Breast epithelium (tissue), 4 donors: ENCODE results near the gene NRXN3. TPM values are rescaled to one million over a fixed set of nuclear protein-coding genes. Genes with fewer than 3 reads are reported as not detected.

Experiments
- DNase-seq, 2 donors: peaks; one replicate each; pipeline ENCODE4 v3.0.0-alpha.2; 2019; ENCODE audit warnings: low spot score in 2 of 2
- H3K27ac ChIP-seq, 2 donors: fragments of 200-600 bp; sonication (generic) in 1 of 2; one replicate each; pipeline ENCODE4 v1.5.1; 2016 to 2019; ENCODE audit warnings: mild to moderate bottlenecking in 1 of 2
- H3K27me3 ChIP-seq, 2 donors: fragments of 200-600 bp; sonication (generic) in 1 of 2; one replicate each; pipeline versions ENCODE4 v1.5.1 to v1.6.0; 2017 to 2019; ENCODE audit warnings: control low read depth in 1 of 2, mild to moderate bottlenecking in 1 of 2
- H3K36me3 ChIP-seq: fragments of 200-600 bp; one replicate; pipeline ENCODE4 v1.5.1; 2019
- H3K4me1 ChIP-seq, 2 donors: fragments of 200-600 bp; sonication (generic); one replicate each; pipeline ENCODE4 v1.5.1; 2016 to 2019; ENCODE audit warnings: control low read depth in 1 of 2
- H3K4me3 ChIP-seq, 3 donors: fragments of 200-600 bp; sonication (generic); 1 replicate in 2 of 3; 2 replicates in 1 of 3; pipeline ENCODE4 v1.5.1; 2016 to 2019; ENCODE audit warnings: mild to moderate bottlenecking in 3 of 3, moderate library complexity in 2 of 3
- H3K9me3 ChIP-seq, 2 donors: fragments of 200-600 bp; sonication (generic) in 1 of 2; one replicate each; pipeline ENCODE4 v1.5.1; 2016 to 2019; ENCODE audit warnings: control low read depth in 1 of 2
- POLR2A ChIP-seq: fragments of 450-650 bp; IDR thresholded peaks from one replicate; pipeline ENCODE4 v1.6.1; 2016; ENCODE audit warnings: antibody characterized with exemption, mild to moderate bottlenecking, moderate library complexity
- POLR2AphosphoS5 ChIP-seq, 3 donors: sonication (generic); formaldehyde crosslinking; IDR thresholded peaks; one replicate each; pipeline ENCODE4 v1.6.1; 2017; ENCODE audit warnings: antibody characterized with exemption in 3 of 3
- intact Hi-C: fragments of 100-400 bp; cut with DNase I; formaldehyde crosslinking; loops from one replicate; pipeline ENCODE4 v1.15.1; 2023; ENCODE audit warnings: low total_unique reads
- total RNA-seq, 3 donors: library from RNA; depleted of rRNA; stranded (reverse); fragments of >200 nt; gene quantifications; one replicate each; pipeline ENCODE4 v1.1.0, GENCODE V29; 2016
- TF ChIP-seq, protein P1 (sequence below), 3 donors: fragments of 450-650 bp; IDR thresholded peaks; one replicate each; pipeline ENCODE4 v1.5.1; 2016 to 2017; ENCODE audit warnings: antibody characterized with exemption in 3 of 3, mild to moderate bottlenecking in 3 of 3, moderate library complexity in 3 of 3

NRXN3 gene
- total RNA-seq, 3 donors from 2014 or later: 2.9 to 3.6 (median 3.5) TPM

DNA sequence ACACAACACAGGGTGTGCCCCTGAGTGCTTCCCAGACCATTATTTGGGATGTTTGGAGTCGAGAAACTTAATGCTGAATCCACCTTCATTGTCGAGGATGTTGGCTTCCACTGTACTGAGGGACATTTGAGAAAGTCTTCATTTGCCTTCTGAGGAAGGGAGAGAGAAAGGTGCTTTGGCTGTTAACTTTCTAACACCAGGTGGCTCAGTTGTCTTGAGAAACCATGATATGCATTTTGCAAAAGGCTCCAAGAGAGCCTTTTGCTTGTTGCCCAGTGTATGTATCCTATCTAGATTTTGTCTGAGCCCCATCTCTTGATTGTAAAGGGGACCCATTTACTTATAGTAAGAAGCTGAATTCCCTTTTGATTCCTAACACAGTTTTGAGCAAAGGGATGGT lies 28.6 kb upstream of the NRXN3 start:
- Histone ChIP-seq H3K27ac (no peak overlapping the region), H3K9me3 (no peaks in the 10 kb centered on the region), H3K27me3 (no peaks in the 10 kb centered on the region), H3K36me3 (no peaks in the 10 kb centered on the region), H3K4me3 (no peak overlapping the region), H3K4me1 (no peaks in the 10 kb centered on the region)
- intact Hi-C loops: no loop called here
- no peak for DNase-seq
- TF ChIP-seq POLR2A (no peak), POLR2AphosphoS5 (IDR thresholded peaks at IDR 0.05) (no peak)
- TF ChIP-seq, protein P1, sequence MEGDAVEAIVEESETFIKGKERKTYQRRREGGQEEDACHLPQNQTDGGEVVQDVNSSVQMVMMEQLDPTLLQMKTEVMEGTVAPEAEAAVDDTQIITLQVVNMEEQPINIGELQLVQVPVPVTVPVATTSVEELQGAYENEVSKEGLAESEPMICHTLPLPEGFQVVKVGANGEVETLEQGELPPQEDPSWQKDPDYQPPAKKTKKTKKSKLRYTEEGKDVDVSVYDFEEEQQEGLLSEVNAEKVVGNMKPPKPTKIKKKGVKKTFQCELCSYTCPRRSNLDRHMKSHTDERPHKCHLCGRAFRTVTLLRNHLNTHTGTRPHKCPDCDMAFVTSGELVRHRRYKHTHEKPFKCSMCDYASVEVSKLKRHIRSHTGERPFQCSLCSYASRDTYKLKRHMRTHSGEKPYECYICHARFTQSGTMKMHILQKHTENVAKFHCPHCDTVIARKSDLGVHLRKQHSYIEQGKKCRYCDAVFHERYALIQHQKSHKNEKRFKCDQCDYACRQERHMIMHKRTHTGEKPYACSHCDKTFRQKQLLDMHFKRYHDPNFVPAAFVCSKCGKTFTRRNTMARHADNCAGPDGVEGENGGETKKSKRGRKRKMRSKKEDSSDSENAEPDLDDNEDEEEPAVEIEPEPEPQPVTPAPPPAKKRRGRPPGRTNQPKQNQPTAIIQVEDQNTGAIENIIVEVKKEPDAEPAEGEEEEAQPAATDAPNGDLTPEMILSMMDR (IDR thresholded peaks at IDR 0.05): no peak

DNA sequence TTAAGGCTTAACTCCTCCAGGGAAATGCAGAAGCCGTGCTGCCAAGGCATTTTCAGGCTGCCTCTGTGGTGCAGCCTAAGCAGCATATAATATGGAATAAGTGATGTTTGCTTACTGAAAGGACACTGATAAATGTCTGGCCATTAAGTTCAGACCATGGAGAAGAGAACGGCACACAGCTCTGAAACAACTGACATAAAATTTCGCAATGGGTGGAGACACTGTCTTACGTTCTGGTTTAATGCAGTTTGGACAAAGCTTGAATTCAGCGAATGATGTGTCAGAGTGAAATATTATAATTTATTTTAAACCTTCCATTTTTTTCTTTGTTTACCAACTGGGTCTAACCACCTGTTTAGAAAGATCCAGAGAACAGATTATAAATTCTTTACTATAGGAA lies 27.2 kb upstream of the NRXN3 start:
- Histone ChIP-seq H3K27ac (no peak overlapping the region), H3K4me1 (no peaks in the 10 kb centered on the region), H3K36me3 (no peaks in the 10 kb centered on the region), H3K9me3 (no peaks in the 10 kb centered on the region), H3K27me3 (peaks cover 0 to 1% of the 10 kb centered on the region in 2 donors), H3K4me3 (no peak overlapping the region)
- DNase-seq: no peak
- intact Hi-C loops: no loop called here
- TF ChIP-seq, protein P1 (IDR thresholded peaks at IDR 0.05): no peak
- TF ChIP-seq POLR2A: no peak
- TF ChIP-seq POLR2AphosphoS5 (IDR thresholded peaks at IDR 0.05): no peak

DNA sequence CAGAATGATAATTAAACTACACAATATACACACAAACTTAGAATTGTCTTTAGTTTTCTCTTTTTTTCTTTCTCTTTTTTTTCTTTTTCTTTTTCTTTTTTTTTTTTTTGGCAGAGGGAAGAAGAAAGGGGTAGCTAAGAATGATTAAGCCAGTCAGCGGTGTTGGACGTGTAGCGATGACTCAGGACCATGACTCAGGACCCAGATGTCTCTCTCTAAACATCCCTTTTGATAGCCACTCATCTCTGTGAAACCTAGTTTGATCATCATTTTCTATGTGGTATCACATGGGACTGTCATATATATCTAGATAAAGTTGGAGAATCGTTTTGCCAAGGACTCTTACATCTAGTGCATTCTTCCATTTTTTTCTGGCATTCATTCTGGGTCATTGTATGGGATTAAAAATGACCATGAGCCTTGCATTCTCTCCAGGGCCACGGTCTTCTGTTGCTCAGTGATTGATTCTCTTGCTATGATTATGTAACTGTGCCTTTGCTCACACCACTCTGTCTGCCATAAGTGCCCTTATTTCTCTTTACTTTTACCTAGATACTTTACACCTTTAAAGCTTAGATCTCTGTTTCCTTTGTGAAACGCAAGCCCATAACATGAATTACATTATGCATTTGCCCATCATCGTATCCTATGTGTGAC lies 26.6 kb upstream of the NRXN3 start:
- DNase-seq: no peak
- Histone ChIP-seq H3K4me3 (no peak overlapping the region), H3K4me1 (no peaks in the 10 kb centered on the region), H3K36me3 (no peaks in the 10 kb centered on the region), H3K27me3 (peaks cover 0 to 4% of the 10 kb centered on the region in 2 donors), H3K9me3 (no peaks in the 10 kb centered on the region), H3K27ac (no peak overlapping the region)
- intact Hi-C loops: no loop called here
- TF ChIP-seq, protein P1 (IDR thresholded peaks at IDR 0.05): no peak
- no peak for TF ChIP-seq POLR2AphosphoS5 (IDR thresholded peaks at IDR 0.05)
- TF ChIP-seq POLR2A: no peak

DNA sequence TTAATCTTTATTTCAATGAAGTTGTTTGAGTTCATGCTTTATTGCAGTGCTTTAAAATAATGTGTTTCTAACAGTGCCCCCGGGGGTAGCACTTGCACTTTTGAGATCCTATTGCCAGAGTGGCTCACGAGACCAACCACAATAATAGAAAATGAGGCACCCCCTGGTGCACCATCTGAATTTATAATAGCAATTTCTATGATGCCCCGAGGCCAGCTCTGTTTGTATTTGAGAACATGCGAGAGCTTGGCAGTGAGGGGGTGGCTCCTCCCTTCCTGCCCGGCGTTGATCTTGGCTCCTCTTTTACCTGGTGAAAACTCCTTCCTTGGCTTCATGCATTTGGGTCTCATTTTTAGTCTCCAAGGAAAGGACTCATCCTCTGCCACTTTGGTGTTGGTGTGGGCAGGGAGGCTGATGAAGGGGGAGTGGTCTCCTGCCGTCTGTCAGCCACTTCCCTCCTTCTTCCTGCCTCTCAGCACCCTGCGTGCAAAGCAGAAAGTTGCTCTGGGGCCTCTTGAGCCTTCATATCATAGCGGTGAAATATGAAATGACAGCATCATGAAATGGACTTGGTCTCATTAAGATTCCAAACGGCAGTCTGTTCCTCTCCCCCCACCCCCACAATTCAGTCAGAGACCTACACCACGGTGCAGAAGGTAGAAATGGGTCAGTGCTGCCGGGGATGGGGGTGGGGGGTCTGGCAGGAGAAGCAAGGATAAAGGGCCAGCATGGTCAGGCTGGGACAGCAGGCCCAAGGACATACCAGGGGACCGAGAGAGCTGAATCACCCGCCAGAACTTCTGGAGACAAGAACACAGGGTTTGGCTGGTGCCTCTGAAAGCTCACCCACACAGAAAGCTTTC lies 17.7 kb upstream of the NRXN3 start:
- no peaks in the 10 kb centered on the region for H3K9me3 ChIP-seq
- intact Hi-C loops: no loop called here
- H3K4me1 ChIP-seq: no peaks in the 10 kb centered on the region
- no peak overlapping the region for H3K27ac ChIP-seq
- peaks cover 0 to 4% of the 10 kb centered on the region in 2 donors for H3K27me3 ChIP-seq
- H3K4me3 ChIP-seq: no peak overlapping the region
- TF ChIP-seq, protein P1 (IDR thresholded peaks at IDR 0.05): no peak
- no peaks in the 10 kb centered on the region for H3K36me3 ChIP-seq
- no peak for DNase-seq

DNA sequence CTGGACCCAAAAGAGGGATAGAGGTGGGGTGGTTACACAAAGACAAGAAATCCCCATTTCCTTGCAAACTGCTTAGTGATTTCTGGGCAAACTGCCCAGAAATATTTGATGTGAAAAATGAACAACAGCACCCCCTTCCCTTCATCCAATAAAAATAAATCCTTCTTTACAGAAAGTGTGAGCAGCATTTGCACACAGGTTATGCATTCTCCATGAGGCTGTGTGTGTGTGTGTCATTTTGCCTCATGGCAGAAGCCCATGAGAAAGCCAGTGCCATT lies 17.2 kb upstream of the NRXN3 start:
- intact Hi-C loops: no loop called here
- no peak overlapping the region for H3K4me3 ChIP-seq
- TF ChIP-seq POLR2AphosphoS5 (IDR thresholded peaks at IDR 0.05) (no peak), POLR2A (no peak)
- TF ChIP-seq, protein P1 (IDR thresholded peaks at IDR 0.05): no peak
- DNase-seq: no peak
- H3K27me3 ChIP-seq: peaks cover 0 to 3% of the 10 kb centered on the region in 2 donors
- H3K36me3 ChIP-seq: no peaks in the 10 kb centered on the region
- H3K9me3 ChIP-seq: no peaks in the 10 kb centered on the region
- H3K27ac ChIP-seq: no peak overlapping the region
- no peaks in the 10 kb centered on the region for H3K4me1 ChIP-seq
